ENCODE measurements around the gene CCDC88B.
A peak's percentile ranks its signal among the peaks of the same experiment; 100 is the strongest.

Gene CCDC88B

DNA sequence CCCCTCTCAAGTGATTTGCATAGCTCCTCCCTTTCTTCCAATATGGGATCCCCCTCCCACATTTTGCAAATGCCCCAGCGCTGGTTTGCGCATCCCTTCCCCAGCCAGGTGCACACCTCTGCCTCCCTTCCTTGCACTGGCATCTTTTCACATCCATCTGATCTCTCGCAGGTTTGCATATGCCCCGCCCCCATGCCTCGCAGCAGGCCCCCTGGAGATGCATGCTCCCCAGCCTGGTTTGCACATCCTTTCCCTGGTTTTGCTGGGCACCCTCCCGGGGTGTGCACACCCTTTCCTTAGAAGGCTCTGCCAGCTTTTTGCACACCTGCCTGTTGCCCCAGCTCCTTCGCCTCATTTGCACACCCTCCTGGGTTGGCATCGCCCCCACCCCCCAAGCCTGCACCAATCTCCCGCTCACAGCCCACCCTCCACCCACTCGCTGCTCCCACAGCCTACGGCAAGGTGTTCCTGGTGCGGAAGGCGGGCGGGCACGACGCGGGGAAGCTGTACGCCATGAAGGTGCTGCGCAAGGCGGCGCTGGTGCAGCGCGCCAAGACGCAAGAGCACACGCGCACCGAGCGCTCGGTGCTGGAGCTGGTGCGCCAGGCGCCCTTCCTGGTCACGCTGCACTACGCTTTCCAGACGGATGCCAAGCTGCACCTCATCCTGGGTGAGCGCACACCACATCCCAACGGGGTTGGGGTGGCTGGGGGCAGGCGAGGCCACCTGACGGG lies 19.9 kb downstream of the CCDC88B start:
- no peak for DNase-seq (ENCODE audit: low read depth, low spot score)
- H3K27me3 ChIP-seq (ENCODE audit: insufficient read depth, insufficient read length): no peaks in the 10 kb centered on the region
- no peaks in the 10 kb centered on the region for H3K9me3 ChIP-seq (ENCODE audit: insufficient read depth, low read length)
- peak overlapping the region; percentile 95 for H3K4me3 ChIP-seq (ENCODE audit: insufficient read length, low read depth)
- H3K4me1 ChIP-seq (ENCODE audit: insufficient read depth, insufficient read length): peaks cover 43% of the 10 kb centered on the region
- TF ChIP-seq ZNF274 (IDR thresholded peaks at IDR 0.05; ENCODE audit: low read depth, low read length): no peak
- no peak for TF ChIP-seq SUZ12 (IDR thresholded peaks at IDR 0.05; ENCODE audit: extremely low read depth, insufficient read depth, insufficient read length)
- TF ChIP-seq YY1 (IDR thresholded peaks at IDR 0.05; ENCODE audit: insufficient read depth, insufficient read length): no peak
- H3K9ac ChIP-seq (ENCODE audit: insufficient read length, low read depth): peak overlapping the region; percentile 94
- peaks cover 48% of the 10 kb centered on the region for H3K36me3 ChIP-seq (ENCODE audit: insufficient read depth, insufficient read length, low read length)

DNA sequence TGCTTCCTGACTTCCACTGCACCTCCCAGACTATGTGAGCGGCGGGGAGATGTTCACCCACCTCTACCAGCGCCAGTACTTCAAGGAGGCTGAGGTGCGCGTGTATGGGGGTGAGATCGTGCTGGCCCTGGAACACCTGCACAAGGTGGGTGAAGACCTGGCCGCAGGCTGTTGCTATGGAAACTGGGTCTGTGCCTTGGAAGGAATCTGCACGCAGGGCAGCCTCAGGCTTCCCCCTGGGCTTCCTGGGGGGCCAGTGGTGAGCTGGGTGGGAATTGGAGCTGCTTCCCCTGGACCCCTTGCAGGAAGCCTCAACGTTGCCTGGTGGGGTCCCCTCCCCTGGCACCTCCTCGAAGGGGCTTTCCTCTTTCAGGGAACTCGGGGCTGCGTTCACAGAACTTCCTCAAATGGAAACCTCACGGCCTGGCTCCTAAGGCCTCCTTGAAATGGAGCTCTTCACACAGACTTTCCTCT lies 20.5 kb downstream of the CCDC88B start:
- Histone ChIP-seq H3K9me3 (ENCODE audit: insufficient read depth, low read length) (no peaks in the 10 kb centered on the region), H3K36me3 (ENCODE audit: insufficient read depth, insufficient read length, low read length) (peaks cover 54% of the 10 kb centered on the region), H3K4me1 (ENCODE audit: insufficient read depth, insufficient read length) (peaks cover 41% of the 10 kb centered on the region), H3K4me3 (ENCODE audit: insufficient read length, low read depth) (no peak overlapping the region), H3K27me3 (ENCODE audit: insufficient read depth, insufficient read length) (no peaks in the 10 kb centered on the region), H3K9ac (ENCODE audit: insufficient read length, low read depth) (peak overlapping the region; percentile 56)
- TF ChIP-seq ZNF274 (IDR thresholded peaks at IDR 0.05; ENCODE audit: low read depth, low read length) (no peak), YY1 (IDR thresholded peaks at IDR 0.05; ENCODE audit: insufficient read depth, insufficient read length) (no peak), SUZ12 (IDR thresholded peaks at IDR 0.05; ENCODE audit: extremely low read depth, insufficient read depth, insufficient read length) (no peak)
- no peak for DNase-seq (ENCODE audit: low read depth, low spot score)

DNA sequence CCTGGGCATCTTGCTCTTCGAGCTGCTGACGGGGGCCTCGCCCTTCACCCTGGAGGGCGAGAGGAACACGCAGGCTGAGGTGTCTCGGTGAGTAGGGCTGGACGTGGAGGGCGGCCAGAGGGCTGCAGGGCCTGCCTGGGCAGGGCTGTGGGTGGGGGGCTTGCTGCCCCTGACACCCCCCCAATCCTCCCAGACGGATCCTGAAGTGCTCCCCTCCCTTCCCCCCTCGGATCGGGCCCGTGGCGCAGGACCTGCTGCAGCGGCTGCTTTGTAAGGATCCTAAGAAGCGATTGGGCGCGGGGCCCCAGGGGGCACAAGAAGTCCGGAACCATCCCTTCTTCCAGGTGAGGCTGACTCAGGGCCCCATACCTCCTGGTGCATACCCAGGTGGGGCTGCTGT lies 21.7 kb downstream of the CCDC88B start:
- H3K9me3 ChIP-seq (ENCODE audit: insufficient read depth, low read length): no peaks in the 10 kb centered on the region
- TF ChIP-seq YY1 (IDR thresholded peaks at IDR 0.05; ENCODE audit: insufficient read depth, insufficient read length) (no peak), SUZ12 (IDR thresholded peaks at IDR 0.05; ENCODE audit: extremely low read depth, insufficient read depth, insufficient read length) (no peak), ZNF274 (IDR thresholded peaks at IDR 0.05; ENCODE audit: low read depth, low read length) (no peak)
- H3K4me1 ChIP-seq (ENCODE audit: insufficient read depth, insufficient read length): peaks cover 37% of the 10 kb centered on the region
- DNase-seq (ENCODE audit: low read depth, low spot score): no peak
- no peaks in the 10 kb centered on the region for H3K27me3 ChIP-seq (ENCODE audit: insufficient read depth, insufficient read length)
- no peak overlapping the region for H3K4me3 ChIP-seq (ENCODE audit: insufficient read length, low read depth)
- peaks cover 59% of the 10 kb centered on the region for H3K36me3 ChIP-seq (ENCODE audit: insufficient read depth, insufficient read length, low read length)
- no peak overlapping the region for H3K9ac ChIP-seq (ENCODE audit: insufficient read length, low read depth)

DNA sequence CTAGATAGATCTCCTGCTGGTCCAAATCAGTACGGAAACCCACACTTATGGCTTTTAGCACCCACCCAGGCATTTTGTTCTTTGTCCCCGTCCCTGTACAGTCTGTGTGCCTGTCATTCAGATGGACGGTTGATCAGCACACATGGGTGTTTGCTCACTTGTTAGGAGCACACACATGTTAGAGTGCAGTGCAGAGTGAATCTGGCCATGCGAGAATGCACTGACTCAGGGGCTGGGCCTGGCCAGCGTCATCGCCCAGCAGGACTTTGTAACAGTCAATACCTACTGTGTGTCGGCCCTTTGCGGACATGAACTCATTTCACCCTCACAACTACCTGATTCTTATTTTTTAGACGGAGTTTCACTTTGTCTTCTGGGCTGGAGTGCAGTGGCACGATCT lies 22.3 kb downstream of the CCDC88B start:
- H3K27me3 ChIP-seq (ENCODE audit: insufficient read depth, insufficient read length): no peaks in the 10 kb centered on the region
- peaks cover 31% of the 10 kb centered on the region for H3K4me1 ChIP-seq (ENCODE audit: insufficient read depth, insufficient read length)
- H3K36me3 ChIP-seq (ENCODE audit: insufficient read depth, insufficient read length, low read length): peaks cover 60% of the 10 kb centered on the region
- H3K9ac ChIP-seq (ENCODE audit: insufficient read length, low read depth): no peak overlapping the region
- no peak overlapping the region for H3K4me3 ChIP-seq (ENCODE audit: insufficient read length, low read depth)
- DNase-seq (ENCODE audit: low read depth, low spot score): no peak
- TF ChIP-seq YY1 (IDR thresholded peaks at IDR 0.05; ENCODE audit: insufficient read depth, insufficient read length) (no peak), ZNF274 (IDR thresholded peaks at IDR 0.05; ENCODE audit: low read depth, low read length) (no peak), SUZ12 (IDR thresholded peaks at IDR 0.05; ENCODE audit: extremely low read depth, insufficient read depth, insufficient read length) (no peak)
- H3K9me3 ChIP-seq (ENCODE audit: insufficient read depth, low read length): no peaks in the 10 kb centered on the region

DNA sequence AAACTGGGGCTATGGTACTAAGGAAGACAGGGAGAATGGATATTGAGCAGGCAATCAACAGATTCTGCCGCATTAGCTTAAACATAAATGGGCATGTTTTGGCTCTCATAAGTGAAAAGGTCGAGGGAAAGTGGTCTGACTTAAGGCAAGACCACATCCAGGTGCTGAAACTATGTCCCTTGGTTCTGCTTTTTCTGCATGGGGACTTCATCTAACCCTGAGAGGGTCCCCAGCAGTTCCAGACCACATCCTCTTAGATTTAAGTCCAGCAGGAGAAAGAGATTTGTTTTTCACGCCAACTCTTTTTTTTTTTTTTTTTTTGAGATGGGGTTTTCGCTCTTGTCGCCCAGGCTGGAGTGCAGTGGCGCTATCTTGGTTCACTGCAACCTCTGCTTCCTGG lies 24.4 kb downstream of the CCDC88B start:
- TF ChIP-seq SUZ12 (IDR thresholded peaks at IDR 0.05; ENCODE audit: extremely low read depth, insufficient read depth, insufficient read length) (no peak), YY1 (IDR thresholded peaks at IDR 0.05; ENCODE audit: insufficient read depth, insufficient read length) (no peak), ZNF274 (IDR thresholded peaks at IDR 0.05; ENCODE audit: low read depth, low read length) (no peak)
- peaks cover 76% of the 10 kb centered on the region for H3K36me3 ChIP-seq (ENCODE audit: insufficient read depth, insufficient read length, low read length)
- no peak overlapping the region for H3K4me3 ChIP-seq (ENCODE audit: insufficient read length, low read depth)
- no peaks in the 10 kb centered on the region for H3K27me3 ChIP-seq (ENCODE audit: insufficient read depth, insufficient read length)
- no peak overlapping the region for H3K9ac ChIP-seq (ENCODE audit: insufficient read length, low read depth)
- DNase-seq (ENCODE audit: low read depth, low spot score): no peak
- no peaks in the 10 kb centered on the region for H3K9me3 ChIP-seq (ENCODE audit: insufficient read depth, low read length)
- H3K4me1 ChIP-seq (ENCODE audit: insufficient read depth, insufficient read length): peaks cover 16% of the 10 kb centered on the region

DNA sequence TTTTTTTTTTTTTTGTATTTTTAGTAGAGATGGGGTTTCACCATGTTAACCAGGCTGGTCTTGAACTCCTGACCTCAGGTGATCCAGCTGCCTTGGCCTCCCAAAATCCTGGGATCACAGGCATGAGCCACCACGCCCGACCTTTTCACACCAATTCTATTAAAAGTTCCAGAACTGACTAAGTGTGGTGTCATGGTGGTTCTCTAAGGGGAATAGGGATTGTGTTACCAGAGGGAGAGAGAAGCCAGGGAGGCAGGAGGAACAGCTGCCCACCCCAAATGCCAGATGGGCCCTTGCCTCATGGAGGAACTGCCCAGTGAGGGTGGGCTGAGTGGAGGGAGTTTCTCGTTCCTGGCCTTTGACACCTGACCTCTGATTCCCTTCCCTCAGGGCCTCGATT lies 24.9 kb downstream of the CCDC88B start:
- Histone ChIP-seq H3K4me1 (ENCODE audit: insufficient read depth, insufficient read length) (peaks cover 11% of the 10 kb centered on the region), H3K27me3 (ENCODE audit: insufficient read depth, insufficient read length) (no peaks in the 10 kb centered on the region), H3K9me3 (ENCODE audit: insufficient read depth, low read length) (no peaks in the 10 kb centered on the region), H3K36me3 (ENCODE audit: insufficient read depth, insufficient read length, low read length) (peaks cover 80% of the 10 kb centered on the region), H3K9ac (ENCODE audit: insufficient read length, low read depth) (no peak overlapping the region), H3K4me3 (ENCODE audit: insufficient read length, low read depth) (no peak overlapping the region)
- no peak for DNase-seq (ENCODE audit: low read depth, low spot score)
- TF ChIP-seq SUZ12 (IDR thresholded peaks at IDR 0.05; ENCODE audit: extremely low read depth, insufficient read depth, insufficient read length) (no peak), ZNF274 (IDR thresholded peaks at IDR 0.05; ENCODE audit: low read depth, low read length) (no peak), YY1 (IDR thresholded peaks at IDR 0.05; ENCODE audit: insufficient read depth, insufficient read length) (no peak)

DNA sequence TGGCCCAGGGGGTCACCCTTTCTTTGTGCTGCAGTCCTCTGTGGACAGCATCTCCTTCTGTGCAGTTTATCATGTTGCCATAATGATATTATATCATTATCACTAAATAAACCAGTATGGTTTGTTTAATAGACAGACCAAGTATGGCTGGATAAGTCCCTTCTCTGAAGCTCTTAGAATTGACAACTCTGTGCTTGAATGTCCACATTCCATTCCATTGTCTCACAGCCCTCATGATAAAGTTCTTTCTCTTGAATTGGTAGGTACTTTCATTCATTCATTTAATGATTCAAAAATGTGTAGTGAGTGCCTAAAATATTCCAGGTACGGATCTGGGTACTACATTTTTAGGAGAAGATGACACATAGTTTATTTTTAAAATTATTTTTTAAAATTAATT lies 26.7 kb downstream of the CCDC88B start:
- DNase-seq (ENCODE audit: low read depth, low spot score): no peak
- H3K9ac ChIP-seq (ENCODE audit: insufficient read length, low read depth): no peak overlapping the region
- TF ChIP-seq ZNF274 (IDR thresholded peaks at IDR 0.05; ENCODE audit: low read depth, low read length) (no peak), SUZ12 (IDR thresholded peaks at IDR 0.05; ENCODE audit: extremely low read depth, insufficient read depth, insufficient read length) (no peak), YY1 (IDR thresholded peaks at IDR 0.05; ENCODE audit: insufficient read depth, insufficient read length) (no peak)
- no peak overlapping the region for H3K4me3 ChIP-seq (ENCODE audit: insufficient read length, low read depth)
- H3K4me1 ChIP-seq (ENCODE audit: insufficient read depth, insufficient read length): peaks cover 4% of the 10 kb centered on the region
- H3K27me3 ChIP-seq (ENCODE audit: insufficient read depth, insufficient read length): no peaks in the 10 kb centered on the region
- no peaks in the 10 kb centered on the region for H3K9me3 ChIP-seq (ENCODE audit: insufficient read depth, low read length)
- peaks cover 72% of the 10 kb centered on the region for H3K36me3 ChIP-seq (ENCODE audit: insufficient read depth, insufficient read length, low read length)
